CD4-positive, alpha-beta T cell treated with Interleukin-17A for 4 hours (primary cell): ENCODE data around the gene INPP4A.
A peak's percentile ranks its signal among the peaks of the same experiment; 100 is the strongest.

Experiments used
- DNase-seq: peaks from one replicate; pipeline ENCODE4 v3.0.0-alpha.2; 2020; ENCODE audit warnings: mixed read lengths

Gene INPP4A

GRCh38 chr2:98477036-98477435 is 32.4 kb downstream of the INPP4A start:
- no peak for DNase-seq

GRCh38 chr2:98477506-98477905 is 32.8 kb downstream of the INPP4A start:
- DNase-seq, result no peak

- DNase-seq, result no peak
These were observed 33.5 kb downstream of the INPP4A start for GRCh38 chr2:98478088-98478551.

DNA sequence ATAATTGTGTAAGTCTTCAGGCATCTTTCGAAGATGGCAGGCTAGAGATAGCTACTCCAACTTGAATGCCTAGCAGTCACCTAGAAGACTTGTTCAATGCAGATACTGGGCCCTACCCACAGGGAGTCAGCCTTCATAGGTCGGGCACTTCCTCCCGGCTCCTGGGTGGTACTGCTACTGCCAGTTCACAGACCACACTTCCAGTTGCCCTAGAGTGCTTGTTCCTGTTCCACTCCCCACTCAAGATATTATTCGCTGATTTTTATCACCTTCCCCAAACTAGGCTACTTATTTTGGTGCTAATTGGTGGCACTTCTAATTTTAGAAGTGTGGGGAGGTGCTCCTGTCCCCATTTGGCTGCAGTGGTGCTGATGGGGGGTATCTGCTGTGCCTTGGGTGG is 34.2 kb downstream of the INPP4A start:
- DNase-seq, result peak; percentile 67

DNA sequence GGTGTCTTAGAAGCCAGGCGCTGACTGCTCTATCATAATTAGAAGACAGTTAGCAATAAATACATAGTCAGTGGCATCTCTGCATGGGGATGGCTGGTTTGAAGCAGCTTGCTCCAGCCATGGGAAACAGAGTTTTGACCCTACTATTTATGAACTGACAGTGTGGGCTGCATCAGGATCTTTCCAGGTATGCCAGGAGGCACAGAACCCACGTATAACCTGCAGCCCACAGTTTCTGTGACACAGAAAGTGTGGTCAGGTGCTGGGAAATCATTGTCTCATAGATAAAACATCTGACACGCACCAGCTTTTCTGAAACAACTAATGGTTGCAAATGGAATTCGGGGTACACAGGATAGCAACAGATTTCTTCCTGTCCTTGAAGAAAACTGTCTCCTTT is 34.7 kb downstream of the INPP4A start:
- no peak for DNase-seq

- DNase-seq, result peak; percentile 65
These were observed 35.4 kb downstream of the INPP4A start for GRCh38 chr2:98479959-98480524.

DNA sequence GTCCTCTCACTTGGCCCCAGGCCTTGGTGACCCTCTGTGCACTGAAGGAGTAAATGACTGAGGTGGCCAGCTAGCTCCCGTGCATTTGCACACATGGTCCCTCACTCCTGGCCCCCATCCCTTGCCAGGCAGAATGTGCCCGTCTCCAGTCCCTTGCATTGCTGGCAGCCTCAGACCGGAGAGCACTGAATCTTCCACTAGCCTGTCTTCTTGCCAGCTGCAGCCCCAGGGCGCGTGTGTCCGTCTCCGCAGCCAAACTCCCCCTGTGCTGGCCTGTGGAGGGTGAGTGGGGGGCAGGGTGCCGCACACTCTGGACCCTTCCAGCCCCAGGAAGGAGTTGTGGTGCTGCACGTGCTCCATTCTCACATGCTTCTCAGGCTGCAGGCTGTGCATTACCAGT is 35.9 kb downstream of the INPP4A start:
- DNase-seq, result no peak

DNA sequence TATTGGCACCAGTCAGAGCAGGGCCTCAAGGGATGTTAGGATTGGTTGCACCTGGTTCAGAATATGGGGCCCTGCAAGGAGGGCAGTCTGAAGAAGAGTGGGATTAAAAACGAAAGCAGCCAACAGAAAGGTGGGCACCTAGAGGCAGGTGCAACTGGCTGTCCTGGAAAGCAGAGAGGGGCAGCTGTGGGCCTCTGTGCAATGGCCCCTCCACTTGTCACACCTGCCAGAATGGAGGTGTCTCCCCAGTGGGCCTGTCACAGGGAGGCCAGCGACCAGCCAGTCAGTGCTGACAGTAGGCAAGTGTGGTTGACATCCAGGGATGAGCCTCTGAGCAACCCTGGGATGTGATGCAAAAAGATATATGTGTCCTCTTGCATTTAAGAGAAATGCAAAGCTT is 37.7 kb downstream of the INPP4A start:
- no peak for DNase-seq

- DNase-seq, result no peak
These were observed 38.7 kb downstream of the INPP4A start for GRCh38 chr2:98483257-98483861.

DNA sequence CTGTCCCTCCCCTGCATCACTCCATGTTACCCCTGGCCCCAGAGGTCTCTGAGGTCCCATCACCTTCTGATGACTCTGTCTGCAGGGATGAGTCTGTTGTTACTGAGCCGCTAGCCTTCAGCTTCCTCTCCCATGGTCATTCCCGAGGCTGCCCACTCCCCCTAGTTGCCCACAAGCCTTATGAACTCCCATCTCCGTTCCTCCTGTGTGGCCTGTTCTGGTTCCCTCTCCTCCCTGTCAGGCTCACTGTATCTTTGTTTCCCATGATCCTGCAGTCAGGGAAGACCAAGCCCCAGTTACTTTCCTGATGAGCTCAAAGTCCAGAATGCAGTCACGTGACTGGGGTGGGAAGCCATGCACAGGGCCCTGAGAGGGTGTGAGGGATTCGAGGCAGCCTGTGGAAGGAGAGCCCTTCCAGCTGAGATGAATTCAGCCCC is 39.5 kb downstream of the INPP4A start:
- no peak for DNase-seq

- DNase-seq, result peak; percentile 28
These were observed 40.2 kb downstream of the INPP4A start for GRCh38 chr2:98484652-98485452.

GRCh38 chr2:98485453-98485755 is 40.7 kb downstream of the INPP4A start:
- DNase-seq, result no peak

- DNase-seq, result no peak
These were observed 41.8 kb downstream of the INPP4A start for GRCh38 chr2:98486374-98486981.

- no peak for DNase-seq
These were observed 42.6 kb downstream of the INPP4A start for GRCh38 chr2:98487101-98487805.

- DNase-seq, result peak; percentile 72
These were observed 43.1 kb downstream of the INPP4A start for GRCh38 chr2:98487806-98488189.

DNA sequence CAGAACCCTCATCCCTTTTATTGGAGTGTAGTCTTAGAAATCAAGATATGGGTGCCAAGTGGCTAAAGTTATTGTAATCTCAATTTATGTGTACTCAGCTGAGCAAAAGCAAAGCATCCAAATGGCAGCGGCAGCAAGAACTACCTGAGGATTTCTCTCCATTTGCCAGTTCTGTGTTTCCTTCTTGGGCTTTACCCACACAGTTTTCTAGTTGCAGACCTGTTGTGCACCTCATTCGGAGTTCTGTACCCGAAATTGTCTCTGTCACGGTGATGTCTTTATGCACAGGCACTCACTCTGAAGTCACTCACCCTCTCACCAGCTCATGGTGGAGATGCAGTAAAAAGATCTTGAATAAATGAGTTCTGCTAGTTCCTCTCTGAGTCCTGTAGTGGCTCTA is 43.6 kb downstream of the INPP4A start:
- DNase-seq, result no peak

- no peak for DNase-seq
These were observed 44.8 kb downstream of the INPP4A start for GRCh38 chr2:98489486-98489885.

- no peak for DNase-seq
These were observed 45.6 kb downstream of the INPP4A start for GRCh38 chr2:98489971-98490962.

DNA sequence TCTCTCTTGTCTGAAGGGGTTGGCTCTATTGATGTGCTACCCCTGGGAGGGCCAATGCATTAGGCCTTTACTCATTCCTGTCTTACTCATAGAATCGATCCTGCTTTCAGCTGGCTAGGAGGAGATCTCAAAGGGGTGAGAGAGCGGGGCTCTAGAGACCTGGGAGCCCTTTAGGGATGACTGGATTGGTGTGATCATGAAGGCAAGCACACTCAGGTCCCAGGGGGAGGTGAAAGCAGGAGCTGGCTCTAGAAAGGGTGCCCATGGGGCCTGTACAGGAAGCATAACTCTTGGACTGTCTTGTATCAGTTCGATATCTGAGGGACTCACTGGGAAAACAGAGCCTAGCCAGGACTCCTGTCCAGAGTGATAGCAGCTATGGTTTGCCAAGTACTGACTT is 47.8 kb downstream of the INPP4A start:
- DNase-seq, result no peak

DNA sequence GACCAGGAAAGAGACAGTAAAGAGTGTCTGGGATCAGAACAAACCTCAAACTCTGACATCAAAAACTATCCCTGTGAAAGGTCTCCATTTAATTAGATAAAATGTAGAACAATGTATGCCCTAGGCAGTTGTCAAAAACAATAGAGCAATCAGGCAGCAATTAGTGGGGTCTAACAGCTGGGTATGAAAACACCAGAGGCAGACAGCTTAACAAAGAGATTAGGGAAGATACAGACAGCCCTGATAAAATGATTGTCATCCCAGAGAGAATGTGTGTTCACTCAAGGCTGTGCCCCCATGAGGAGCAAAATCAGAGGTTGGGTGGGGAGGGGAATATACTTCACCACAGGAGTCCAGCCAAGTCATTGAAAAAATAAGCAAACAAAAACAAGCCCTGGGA is 50.0 kb downstream of the INPP4A start:
- DNase-seq, result no peak

- DNase-seq, result no peak
These were observed 52.3 kb downstream of the INPP4A start for GRCh38 chr2:98496750-98497493.
